Loucy (cell line): Measurements from ENCODE around the gene TRPC3.

Experiments used
- H2AFZ ChIP-seq: fragments of 200-600 bp; sonication (generic); 2 replicates; pipeline ENCODE4 v1.6.0; 2016; ENCODE audit warnings: antibody characterized with exemption, mild to moderate bottlenecking, low read length, moderate library complexity
- H3F3A ChIP-seq: fragments of 200-600 bp; 2 replicates; pipeline ENCODE4 v1.6.0; 2016; ENCODE audit warnings: antibody characterized with exemption, low read depth, mild to moderate bottlenecking
- H3K27me3 ChIP-seq: fragments of 200-600 bp; sonication (generic); 2 replicates; pipeline ENCODE4 v1.6.1; 2014; ENCODE audit warnings: low read length, mild to moderate bottlenecking; ENCODE audit not compliant: insufficient read depth, poor library complexity, severe bottlenecking
- H3K36me3 ChIP-seq: fragments of 200-600 bp; sonication (generic); 2 replicates; pipeline ENCODE4 v1.6.1; 2016; ENCODE audit warnings: low read length; ENCODE audit not compliant: insufficient read depth
- H3K4me1 ChIP-seq: fragments of 200-600 bp; sonication (generic); 2 replicates; pipeline ENCODE4 v1.5.1; 2014; ENCODE audit warnings: low read length, mild to moderate bottlenecking; ENCODE audit not compliant: insufficient read depth, poor library complexity, severe bottlenecking
- H3K4me2 ChIP-seq: fragments of 200-600 bp; sonication (generic); 2 replicates; pipeline ENCODE4 v1.6.0; 2014; ENCODE audit warnings: antibody characterized with exemption, low read length, low read depth, mild to moderate bottlenecking; ENCODE audit not compliant: poor library complexity, severe bottlenecking
- H3K4me3 ChIP-seq: fragments of 200-600 bp; sonication (generic); 2 replicates; pipeline ENCODE4 v1.5.1; 2014; ENCODE audit warnings: low read length, mild to moderate bottlenecking, mixed read lengths; ENCODE audit not compliant: poor library complexity, severe bottlenecking
- H3K79me2 ChIP-seq: fragments of 200-600 bp; sonication (generic); 2 replicates; pipeline ENCODE4 v1.6.1; 2014; ENCODE audit warnings: low read length; ENCODE audit not compliant: insufficient read depth
- H3K9ac ChIP-seq: fragments of 200-600 bp; sonication (generic); 2 replicates; pipeline ENCODE4 v1.6.0; 2014; ENCODE audit warnings: mild to moderate bottlenecking, low read depth, low read length, moderate library complexity; ENCODE audit not compliant: poor library complexity, severe bottlenecking
- H3K9me2 ChIP-seq: fragments of 200-600 bp; sonication (generic); replicated peaks from 2 replicates; pipeline ENCODE4 v1.6.1; 2016; ENCODE audit warnings: low read depth, low read length, mixed read lengths
- H3K9me3 ChIP-seq: fragments of 200-600 bp; sonication (generic); 2 replicates; pipeline ENCODE4 v1.6.1; 2014; ENCODE audit warnings: mild to moderate bottlenecking, antibody characterized with exemption, low read length, low read depth; ENCODE audit not compliant: insufficient read depth
- H4K20me1 ChIP-seq: fragments of 200-600 bp; sonication (generic); 2 replicates; pipeline ENCODE4 v1.6.0; 2014; ENCODE audit warnings: antibody characterized with exemption, low read length, mild to moderate bottlenecking; ENCODE audit not compliant: insufficient read depth, poor library complexity, severe bottlenecking
- CTCF ChIP-seq: fragments of 200-600 bp; sonication (generic); conservative IDR thresholded peaks from 2 replicates; pipeline ENCODE4 v1.5.1; 2014; ENCODE audit warnings: mild to moderate bottlenecking, antibody characterized with exemption, low read length
- EZH2phosphoT487 ChIP-seq: fragments of 200-600 bp; IDR thresholded peaks from 2 replicates; pipeline ENCODE4 v1.6.1; 2018; ENCODE audit warnings: antibody characterized with exemption, mild to moderate bottlenecking, moderate library complexity, borderline replicate concordance

Gene TRPC3

GRCh38 chr4:121958777-121959176 lies 6.9 kb upstream of the TRPC3 start:
- H4K20me1 ChIP-seq, result no peaks in the 10 kb centered on the region
- H3K4me2 ChIP-seq, result no peak overlapping the region

GRCh38 chr4:121957266-121957665 lies 5.4 kb upstream of the TRPC3 start:
- Histone ChIP-seq H3F3A (no peaks in the 10 kb centered on the region), H3K9me3 (no peaks in the 10 kb centered on the region), H4K20me1 (no peaks in the 10 kb centered on the region), H3K79me2 (no peaks in the 10 kb centered on the region), H3K9me2 (no peaks in the 10 kb centered on the region), H3K36me3 (no peaks in the 10 kb centered on the region), H3K4me2 (no peak overlapping the region), H3K9ac (no peak overlapping the region), H3K4me1 (no peaks in the 10 kb centered on the region), H3K27me3 (no peaks in the 10 kb centered on the region), H3K4me3 (no peak overlapping the region), H2AFZ (no peak overlapping the region)
- TF ChIP-seq CTCF, result no peak
- TF ChIP-seq EZH2phosphoT487, result no peak

More at GRCh38 chr4:121958777-121959176, 6.9 kb upstream of the TRPC3 start:
- H3K27me3 ChIP-seq, result no peaks in the 10 kb centered on the region
- H2AFZ ChIP-seq, result no peak overlapping the region
- H3K9ac ChIP-seq, result no peak overlapping the region
- no peaks in the 10 kb centered on the region for H3K9me2 ChIP-seq
- H3F3A ChIP-seq, result no peaks in the 10 kb centered on the region
- H3K36me3 ChIP-seq, result no peaks in the 10 kb centered on the region
- no peak for TF ChIP-seq CTCF
- no peak for TF ChIP-seq EZH2phosphoT487
- H3K4me3 ChIP-seq, result no peak overlapping the region
- H3K4me1 ChIP-seq, result no peaks in the 10 kb centered on the region
- H3K79me2 ChIP-seq, result no peaks in the 10 kb centered on the region
- H3K9me3 ChIP-seq, result no peaks in the 10 kb centered on the region

GRCh38 chr4:121953860-121954259 lies 2.0 kb upstream of the TRPC3 start:
- no peaks in the 10 kb centered on the region for H4K20me1 ChIP-seq
- H3F3A ChIP-seq, result no peaks in the 10 kb centered on the region
- H3K79me2 ChIP-seq, result no peaks in the 10 kb centered on the region
- TF ChIP-seq EZH2phosphoT487 (no peak), CTCF (no peak)
- no peak overlapping the region for H3K4me3 ChIP-seq
- no peaks in the 10 kb centered on the region for H3K4me1 ChIP-seq
- H3K4me2 ChIP-seq, result no peak overlapping the region
- H3K9me3 ChIP-seq, result no peaks in the 10 kb centered on the region
- no peaks in the 10 kb centered on the region for H3K36me3 ChIP-seq
- H3K9me2 ChIP-seq, result no peaks in the 10 kb centered on the region
- H3K9ac ChIP-seq, result no peak overlapping the region
- no peak overlapping the region for H2AFZ ChIP-seq
- H3K27me3 ChIP-seq, result no peaks in the 10 kb centered on the region
